ENCODE data around the gene DENND4B.

DNA sequence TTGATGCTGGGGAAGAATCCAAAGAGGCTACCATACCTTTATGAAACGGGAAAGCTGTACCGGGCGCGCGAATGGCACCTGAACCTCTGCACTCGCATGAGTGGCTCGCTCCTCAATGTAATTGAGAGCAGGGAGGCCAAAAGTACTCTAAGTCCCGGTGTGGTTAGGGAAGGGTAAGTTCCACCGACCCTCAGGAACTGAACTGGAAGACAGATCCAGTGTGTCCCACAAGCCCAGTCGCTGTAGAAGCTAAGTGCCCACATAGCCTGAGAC, 24.8 kb downstream of the DENND4B start:
- TF ChIP-seq, protein P1, sequence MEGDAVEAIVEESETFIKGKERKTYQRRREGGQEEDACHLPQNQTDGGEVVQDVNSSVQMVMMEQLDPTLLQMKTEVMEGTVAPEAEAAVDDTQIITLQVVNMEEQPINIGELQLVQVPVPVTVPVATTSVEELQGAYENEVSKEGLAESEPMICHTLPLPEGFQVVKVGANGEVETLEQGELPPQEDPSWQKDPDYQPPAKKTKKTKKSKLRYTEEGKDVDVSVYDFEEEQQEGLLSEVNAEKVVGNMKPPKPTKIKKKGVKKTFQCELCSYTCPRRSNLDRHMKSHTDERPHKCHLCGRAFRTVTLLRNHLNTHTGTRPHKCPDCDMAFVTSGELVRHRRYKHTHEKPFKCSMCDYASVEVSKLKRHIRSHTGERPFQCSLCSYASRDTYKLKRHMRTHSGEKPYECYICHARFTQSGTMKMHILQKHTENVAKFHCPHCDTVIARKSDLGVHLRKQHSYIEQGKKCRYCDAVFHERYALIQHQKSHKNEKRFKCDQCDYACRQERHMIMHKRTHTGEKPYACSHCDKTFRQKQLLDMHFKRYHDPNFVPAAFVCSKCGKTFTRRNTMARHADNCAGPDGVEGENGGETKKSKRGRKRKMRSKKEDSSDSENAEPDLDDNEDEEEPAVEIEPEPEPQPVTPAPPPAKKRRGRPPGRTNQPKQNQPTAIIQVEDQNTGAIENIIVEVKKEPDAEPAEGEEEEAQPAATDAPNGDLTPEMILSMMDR (IDR thresholded peaks at IDR 0.05; ENCODE audit: poor library complexity): no peak
- TF ChIP-seq EZH2phosphoT487 (IDR thresholded peaks at IDR 0.05; ENCODE audit: low read depth, severe bottlenecking, unreplicated experiment) (no peak), EZH2 (IDR thresholded peaks at IDR 0.05; ENCODE audit: borderline replicate concordance) (no peak)
